Myocyte (in vitro differentiated cells): ENCODE data around the gene ISL1. TPM values are rescaled to one million over a fixed set of nuclear protein-coding genes. Genes with fewer than 3 reads are reported as not detected.

Experiments
- DNase-seq: peaks from one replicate; pipeline ENCODE4 v3.0.0-alpha.2; 2012; ENCODE audit warnings: low read depth
- total RNA-seq: library from RNA; depleted of rRNA; stranded (reverse); fragments of >200 nt; gene quantifications from 2 replicates; pipeline ENCODE4 v1.2.3, GENCODE V29; 2014

Gene ISL1
- total RNA-seq, 1 donor from 2014 or later = not detected

GRCh38 chr5:51386916-51387883, 4.0 kb downstream of the ISL1 start:
- no peak for DNase-seq

GRCh38 chr5:51387884-51388275, 4.6 kb downstream of the ISL1 start:
- DNase-seq = no peak

GRCh38 chr5:51388488-51389287, 5.4 kb downstream of the ISL1 start:
- no peak for DNase-seq

- no peak for DNase-seq
Measured at GRCh38 chr5:51389288-51389576, 6.0 kb downstream of the ISL1 start.

- no peak for DNase-seq
Measured at GRCh38 chr5:51389577-51390463, 6.6 kb downstream of the ISL1 start.

GRCh38 chr5:51391175-51391574, 7.9 kb downstream of the ISL1 start:
- no peak for DNase-seq

GRCh38 chr5:51392689-51393199, 9.5 kb downstream of the ISL1 start:
- DNase-seq = no peak

- no peak for DNase-seq
Measured at GRCh38 chr5:51394609-51395008, 11.4 kb downstream of the ISL1 start.

- DNase-seq = no peak
Measured at GRCh38 chr5:51395245-51395644, 12.0 kb downstream of the ISL1 start.

GRCh38 chr5:51395666-51396356, 12.6 kb downstream of the ISL1 start:
- no peak for DNase-seq

- no peak for DNase-seq
Measured at GRCh38 chr5:51396797-51397196, 13.5 kb downstream of the ISL1 start.

GRCh38 chr5:51397996-51398395, 14.7 kb downstream of the ISL1 start:
- DNase-seq = no peak

- no peak for DNase-seq
Measured at GRCh38 chr5:51398875-51399642, 15.8 kb downstream of the ISL1 start.

GRCh38 chr5:51399643-51400006, 16.4 kb downstream of the ISL1 start:
- DNase-seq = no peak

- DNase-seq = no peak
Measured at GRCh38 chr5:51404255-51404654, 21.0 kb downstream of the ISL1 start.

- DNase-seq = no peak
Measured at GRCh38 chr5:51411921-51412325, 28.7 kb downstream of the ISL1 start.

- no peak for DNase-seq
Measured at GRCh38 chr5:51414516-51414915, 31.3 kb downstream of the ISL1 start.

- DNase-seq = no peak
Measured at GRCh38 chr5:51416149-51416548, 32.9 kb downstream of the ISL1 start.

- no peak for DNase-seq
Measured at GRCh38 chr5:51433052-51433710, 49.9 kb downstream of the ISL1 start.
